HG03045 (cell line): ENCODE measurements around the gene CLOCK.
"Not testable (repeated sequence)": the region's sequence is repeated elsewhere in the genome, so short reads cannot be mapped to it uniquely, and the experiment has no call there.

Experiments used
- ATAC-seq: cut with Tn5 transposase; IDR thresholded peaks from one replicate; pipeline ENCODE4 v1.9.1; 2021; ENCODE audit warnings: mild to moderate bottlenecking, moderate library complexity; ENCODE audit not compliant: unreplicated experiment

The CLOCK gene, protein sequence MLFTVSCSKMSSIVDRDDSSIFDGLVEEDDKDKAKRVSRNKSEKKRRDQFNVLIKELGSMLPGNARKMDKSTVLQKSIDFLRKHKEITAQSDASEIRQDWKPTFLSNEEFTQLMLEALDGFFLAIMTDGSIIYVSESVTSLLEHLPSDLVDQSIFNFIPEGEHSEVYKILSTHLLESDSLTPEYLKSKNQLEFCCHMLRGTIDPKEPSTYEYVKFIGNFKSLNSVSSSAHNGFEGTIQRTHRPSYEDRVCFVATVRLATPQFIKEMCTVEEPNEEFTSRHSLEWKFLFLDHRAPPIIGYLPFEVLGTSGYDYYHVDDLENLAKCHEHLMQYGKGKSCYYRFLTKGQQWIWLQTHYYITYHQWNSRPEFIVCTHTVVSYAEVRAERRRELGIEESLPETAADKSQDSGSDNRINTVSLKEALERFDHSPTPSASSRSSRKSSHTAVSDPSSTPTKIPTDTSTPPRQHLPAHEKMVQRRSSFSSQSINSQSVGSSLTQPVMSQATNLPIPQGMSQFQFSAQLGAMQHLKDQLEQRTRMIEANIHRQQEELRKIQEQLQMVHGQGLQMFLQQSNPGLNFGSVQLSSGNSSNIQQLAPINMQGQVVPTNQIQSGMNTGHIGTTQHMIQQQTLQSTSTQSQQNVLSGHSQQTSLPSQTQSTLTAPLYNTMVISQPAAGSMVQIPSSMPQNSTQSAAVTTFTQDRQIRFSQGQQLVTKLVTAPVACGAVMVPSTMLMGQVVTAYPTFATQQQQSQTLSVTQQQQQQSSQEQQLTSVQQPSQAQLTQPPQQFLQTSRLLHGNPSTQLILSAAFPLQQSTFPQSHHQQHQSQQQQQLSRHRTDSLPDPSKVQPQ

DNA sequence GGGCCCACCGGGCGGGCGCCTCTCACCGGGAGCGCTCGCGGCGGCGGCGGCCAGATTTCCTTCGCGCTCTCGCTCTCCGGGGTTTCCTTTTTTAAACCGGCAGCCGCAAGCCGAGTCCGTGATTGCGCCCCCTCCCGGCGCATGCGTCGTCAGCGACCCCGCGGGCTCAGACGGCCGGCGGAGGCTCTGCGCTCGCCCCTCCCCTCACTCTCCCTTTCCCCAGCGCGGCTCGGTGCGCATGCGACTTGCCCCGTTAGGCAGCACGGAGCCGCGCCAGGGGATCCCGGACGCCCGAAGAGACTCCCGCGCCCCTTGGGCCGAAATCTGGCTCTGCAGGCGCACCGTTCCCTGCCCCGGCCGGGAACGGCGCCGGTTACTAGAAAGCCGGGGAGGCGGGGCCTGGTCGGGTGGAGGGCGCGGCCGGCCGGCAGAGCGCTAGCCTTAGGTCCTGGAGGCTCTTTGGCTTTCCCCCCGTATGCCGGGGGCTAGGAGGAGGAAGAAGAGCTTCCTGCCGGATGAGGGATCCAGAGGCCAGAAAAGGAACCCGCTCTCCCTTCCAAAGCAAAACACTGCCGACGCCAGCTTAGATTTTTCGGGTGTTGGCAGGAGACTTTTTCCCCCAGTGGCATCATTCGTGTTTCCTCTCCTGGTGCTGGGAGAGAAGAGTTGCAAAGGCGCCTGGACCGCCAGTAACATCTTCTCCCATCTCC is at the start of gene CLOCK:
CLOCK (minus strand) TSS at position 154 of the 710 bp plus-strand sequence. CDS start 64,124 bp downstream, outside the sequence.
- peak; percentile 78 for ATAC-seq

DNA sequence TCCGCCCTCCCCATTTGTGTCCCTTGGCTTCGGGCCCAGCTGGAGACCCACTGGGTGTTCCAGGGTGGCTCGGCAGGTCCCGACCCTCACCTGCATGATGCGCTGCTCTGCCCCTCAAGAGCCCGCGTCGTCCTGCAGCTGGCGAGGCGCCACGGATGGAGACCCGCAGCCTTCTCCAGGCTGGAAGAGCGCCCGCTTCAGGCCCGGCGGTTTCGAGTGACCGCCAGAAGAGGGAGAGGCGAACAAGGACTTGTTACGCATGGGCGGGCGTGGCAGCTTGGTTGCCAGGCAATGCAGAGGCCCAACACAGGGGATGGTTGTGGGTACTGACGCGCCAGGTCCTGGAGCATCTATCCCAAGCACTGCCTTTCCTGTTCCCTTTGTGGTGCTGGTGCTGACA is 45.3 kb upstream of the CLOCK start, which contains the start of gene PDCL2:
PDCL2 (minus strand) TSS at position 232 of the 400 bp plus-strand sequence; CDS start at position 96, 136 bp downstream.
- ATAC-seq = no peak

DNA sequence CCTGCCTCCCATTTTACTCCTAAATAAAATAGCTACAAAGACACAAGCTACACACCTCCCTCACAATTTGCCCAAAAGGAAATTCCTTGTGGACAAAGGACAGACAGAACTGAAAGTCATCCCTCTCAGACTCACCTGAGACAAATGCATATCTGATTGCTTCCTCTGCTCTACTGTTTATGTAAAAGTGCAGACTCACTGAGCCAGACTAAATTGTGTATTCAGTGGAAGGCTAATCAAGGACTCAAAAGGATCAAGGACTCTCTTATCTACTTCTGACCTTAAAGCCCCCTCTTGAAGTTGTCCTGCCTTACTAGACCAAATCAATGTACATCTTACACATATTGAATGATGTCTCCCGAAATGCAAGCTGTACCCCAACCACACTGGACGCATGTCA is 41.5 kb upstream of the CLOCK start:
- no peak for ATAC-seq

DNA sequence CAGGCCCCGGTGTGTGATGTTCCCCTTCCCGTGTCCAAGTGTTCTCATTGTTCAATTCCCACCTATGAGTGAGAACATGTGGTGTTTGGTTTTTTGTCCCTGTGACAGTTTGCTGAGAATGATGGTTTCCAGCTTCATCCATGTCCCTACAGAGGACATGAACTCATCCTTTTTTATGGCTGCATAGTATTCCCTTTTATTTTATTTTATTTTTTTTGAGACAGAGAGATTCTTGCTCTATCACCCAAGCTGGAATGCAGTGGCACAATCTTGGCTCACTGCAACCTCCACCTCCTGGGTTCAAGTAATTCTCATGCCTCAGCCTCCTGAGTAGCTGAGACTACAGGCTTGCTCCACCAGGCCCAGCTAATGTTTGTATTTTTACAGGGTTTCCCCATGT is 36.1 kb upstream of the CLOCK start:
- not testable (repeated sequence) for ATAC-seq

DNA sequence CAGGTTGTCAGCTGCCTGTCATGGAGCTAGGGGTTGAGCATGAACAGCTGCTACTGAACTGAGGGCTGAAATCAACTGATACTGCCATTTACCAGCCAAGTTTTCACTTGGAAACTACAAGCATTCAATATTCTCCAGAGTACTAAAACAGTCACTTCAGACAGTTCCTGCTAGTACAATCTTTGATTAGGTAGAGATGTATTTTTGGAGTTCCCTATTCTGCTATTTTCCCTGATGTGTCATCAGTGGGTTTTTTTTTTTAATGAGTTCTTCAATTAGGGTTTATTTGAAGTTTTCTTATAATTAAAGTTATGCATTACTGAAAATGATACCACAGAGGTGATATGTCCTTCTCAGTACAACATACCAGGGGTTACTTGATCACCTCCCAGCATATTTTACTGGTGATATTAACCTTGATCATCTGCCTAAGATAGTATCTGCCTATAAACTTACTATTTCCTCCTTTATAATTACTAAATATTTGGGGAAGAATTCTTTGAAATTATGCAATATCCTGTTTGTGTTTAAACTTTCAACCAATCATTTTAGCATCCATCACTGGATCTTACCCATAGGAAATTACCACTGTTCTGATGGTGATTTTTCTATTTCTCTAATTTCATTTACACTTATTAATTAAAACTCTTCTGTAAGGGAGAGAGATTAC is 31.8 kb upstream of the CLOCK start:
- no peak for ATAC-seq

DNA sequence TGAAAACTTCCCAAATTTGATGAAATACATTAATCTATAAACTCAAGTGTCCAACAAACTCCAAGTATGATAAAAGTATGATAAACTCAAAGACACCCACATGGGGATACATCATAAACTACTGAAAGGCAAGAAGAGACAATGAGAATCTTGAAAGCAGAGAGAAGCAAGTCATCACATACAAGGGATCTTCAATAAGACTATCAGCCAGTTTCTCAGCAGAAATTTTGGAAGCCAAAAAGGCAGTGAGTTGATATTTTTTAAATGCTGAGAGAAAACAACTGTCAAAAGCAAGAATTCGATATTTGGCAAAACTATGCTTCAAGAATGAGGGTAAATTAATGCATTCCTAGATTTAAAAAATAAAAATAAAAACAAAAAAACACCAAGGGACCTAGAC is 28.8 kb upstream of the CLOCK start:
- no peak for ATAC-seq

DNA sequence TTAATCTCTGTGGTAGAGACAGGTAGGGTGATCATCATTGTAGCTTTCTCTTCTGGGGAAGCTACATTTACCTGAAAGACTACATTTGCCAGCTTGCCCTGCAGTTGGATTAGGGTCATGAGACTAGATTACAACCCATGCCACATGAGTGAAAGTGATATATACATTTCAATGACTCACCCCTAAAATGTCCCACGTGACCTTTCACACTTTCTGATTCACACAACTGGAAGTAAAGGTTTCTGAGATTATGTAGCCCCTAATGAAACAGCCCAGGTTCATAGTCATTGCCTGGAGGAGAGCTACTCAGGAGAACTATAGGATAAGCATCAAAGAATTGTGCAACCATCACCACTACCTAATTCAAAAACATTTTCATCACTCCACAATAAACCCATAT is 27.5 kb upstream of the CLOCK start:
- ATAC-seq = no peak

DNA sequence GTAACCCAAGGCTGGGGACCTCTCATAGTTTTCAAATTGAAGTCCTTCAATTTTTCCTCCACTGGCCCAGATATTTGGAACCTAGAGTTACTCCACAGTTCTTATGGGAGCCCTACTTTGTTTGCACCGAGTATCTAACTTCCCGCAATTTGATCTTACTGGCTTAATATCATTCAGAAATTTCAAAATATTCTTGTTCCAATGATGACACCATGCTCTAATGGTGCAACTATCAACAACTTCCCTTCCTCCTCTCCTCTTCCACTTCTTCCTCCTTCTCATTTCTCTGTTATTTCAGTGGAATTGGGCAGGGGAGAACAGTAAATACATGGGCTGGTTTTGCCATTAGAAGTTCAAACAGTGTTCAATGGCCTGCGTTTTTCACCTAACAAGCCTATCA is 25.1 kb upstream of the CLOCK start:
- ATAC-seq = no peak

DNA sequence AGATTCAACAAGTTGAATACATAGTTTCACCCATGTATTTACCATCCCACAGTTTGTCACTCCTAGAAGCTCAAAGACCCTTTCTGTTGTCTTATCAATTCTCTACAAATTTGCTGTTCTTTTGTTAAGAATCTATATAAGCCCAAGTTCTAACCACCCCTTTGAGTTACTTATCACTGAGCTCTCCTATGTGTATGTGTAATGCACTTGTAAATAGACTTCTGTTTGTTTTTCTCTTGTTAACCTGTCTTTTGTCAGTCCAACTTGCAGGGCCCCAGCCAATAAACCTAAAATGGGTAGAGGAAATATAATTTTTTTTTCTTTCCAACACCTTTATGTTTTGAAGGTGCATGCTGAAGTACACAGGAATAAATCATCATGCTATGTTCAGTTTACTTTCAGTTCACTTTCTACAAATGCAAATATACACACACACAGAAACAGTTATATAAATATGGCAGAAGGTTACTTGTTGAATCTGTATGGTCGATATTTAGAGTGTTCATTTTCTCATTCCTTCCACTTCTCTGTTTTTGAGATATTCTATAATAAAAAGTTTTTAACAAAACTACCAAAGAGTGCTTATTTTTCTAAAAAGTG is 22.3 kb upstream of the CLOCK start:
- ATAC-seq = no peak

DNA sequence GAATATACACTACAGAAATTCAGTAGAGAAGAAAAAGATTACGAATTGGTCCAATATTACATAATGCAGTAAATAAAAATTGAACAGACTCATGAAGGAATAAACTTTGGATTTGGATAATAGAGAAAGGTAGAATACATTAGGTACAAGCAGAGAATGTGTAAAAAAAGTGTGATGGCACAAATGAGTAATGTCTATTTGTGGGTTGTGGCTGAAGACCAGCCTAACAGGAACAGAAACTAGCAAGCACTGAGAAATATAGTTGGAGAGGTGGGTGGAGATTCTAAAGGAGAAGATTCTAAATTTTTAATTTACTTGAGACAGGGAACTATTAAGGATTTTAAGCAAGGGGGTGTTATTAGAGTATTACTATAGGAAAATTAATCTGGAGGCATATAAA is 15.2 kb upstream of the CLOCK start:
- ATAC-seq = peak; percentile 98

DNA sequence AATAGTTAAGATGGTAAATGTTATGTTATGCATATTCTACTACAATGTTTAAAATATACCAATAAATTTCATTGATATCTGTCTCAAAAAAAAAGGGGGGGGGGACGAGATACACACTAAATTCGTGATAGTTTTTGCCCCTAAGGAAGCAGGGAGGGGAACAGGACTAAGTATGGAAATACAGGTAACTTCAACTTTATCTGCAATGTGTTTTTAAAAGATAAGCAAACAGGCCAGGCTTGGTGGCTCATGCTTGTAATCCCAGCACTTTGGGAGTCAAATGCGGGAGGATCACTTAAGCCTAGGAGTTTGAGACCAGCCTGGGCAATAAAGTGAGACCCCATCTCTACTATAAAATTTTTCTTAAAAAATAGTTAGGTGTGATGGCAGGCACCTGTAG is 13.4 kb upstream of the CLOCK start:
- no peak for ATAC-seq

DNA sequence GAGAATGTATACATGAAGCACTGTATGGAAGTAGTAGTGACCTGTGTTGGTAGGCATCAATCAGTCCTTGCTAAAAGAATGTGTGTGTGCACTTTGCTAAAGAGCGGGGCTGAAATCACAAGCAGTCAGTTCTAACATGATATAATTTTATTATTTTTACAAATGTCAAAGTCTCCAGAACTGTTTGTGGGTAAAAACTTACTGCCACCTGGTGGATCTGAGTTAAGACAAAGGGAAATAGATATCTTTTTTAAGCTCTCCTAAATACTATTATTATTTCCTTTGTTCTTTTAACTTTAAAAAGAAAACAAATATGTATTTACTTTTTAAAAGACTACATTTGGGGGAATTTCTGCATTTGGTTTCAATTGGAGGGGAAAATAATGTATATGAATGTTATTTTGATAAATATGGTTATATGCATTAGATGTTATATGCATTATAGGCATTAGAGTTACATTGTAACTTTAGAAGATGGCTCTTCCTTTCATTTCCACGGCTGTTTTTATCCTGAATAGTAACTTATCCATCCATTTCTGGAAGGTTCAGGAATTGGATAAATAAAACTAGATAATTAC is 7.8 kb upstream of the CLOCK start:
- ATAC-seq = no peak

DNA sequence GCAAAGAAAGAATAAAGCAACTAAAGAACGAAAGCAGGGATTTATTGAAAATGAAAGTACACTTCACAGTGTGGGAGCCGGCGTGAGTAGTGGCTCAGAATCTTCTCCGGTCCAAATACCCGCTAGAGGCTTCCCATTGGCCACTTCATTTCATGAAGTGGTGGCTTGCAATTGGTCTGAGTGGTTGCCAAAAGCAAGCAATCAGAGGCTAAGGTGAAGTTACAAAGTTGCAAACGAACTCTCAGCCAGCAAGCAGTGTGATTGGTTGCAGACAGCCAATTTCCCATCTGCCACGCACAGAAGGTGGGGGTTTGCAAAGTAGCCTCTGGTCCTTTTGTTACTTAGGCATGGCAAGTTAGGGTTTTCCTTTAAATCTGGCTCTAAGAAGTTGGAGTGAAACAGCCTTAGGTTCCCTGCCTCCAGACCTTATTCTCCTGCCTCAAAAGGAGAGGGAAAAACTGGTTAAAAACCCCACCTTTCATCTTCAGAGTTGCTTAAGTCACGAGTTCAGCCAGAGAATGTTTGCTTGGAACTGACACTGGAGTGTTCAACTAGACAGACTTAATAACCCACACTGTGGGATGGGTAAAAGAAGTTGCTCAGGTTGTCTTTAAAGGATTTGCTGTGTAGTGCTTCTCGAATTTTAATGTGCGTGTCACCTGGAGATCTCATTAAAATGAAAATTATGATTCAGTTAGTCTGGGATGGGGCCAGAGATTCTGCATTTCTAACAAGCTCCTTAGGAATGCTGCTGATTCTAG is 6.9 kb upstream of the CLOCK start:
- ATAC-seq = no peak

DNA sequence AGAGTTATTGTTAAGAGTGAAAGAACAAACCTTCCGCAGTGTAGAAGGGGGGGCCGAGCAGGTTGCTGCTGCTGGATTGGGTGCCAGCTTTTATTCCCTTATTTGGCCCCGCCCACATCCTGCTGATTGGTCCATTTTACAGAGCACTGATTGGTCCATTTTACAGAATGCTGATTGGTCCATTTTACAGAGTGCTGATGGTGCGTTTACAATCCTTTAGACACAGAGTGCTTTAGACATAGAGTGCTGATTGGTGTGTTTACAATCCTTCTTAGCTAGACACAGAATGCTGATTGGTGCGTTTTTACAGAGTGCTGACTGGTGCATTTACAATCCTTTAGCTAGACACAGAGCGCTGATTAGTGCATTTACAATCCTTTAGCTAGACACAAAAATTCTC is 5.3 kb upstream of the CLOCK start:
- not testable (repeated sequence) for ATAC-seq

DNA sequence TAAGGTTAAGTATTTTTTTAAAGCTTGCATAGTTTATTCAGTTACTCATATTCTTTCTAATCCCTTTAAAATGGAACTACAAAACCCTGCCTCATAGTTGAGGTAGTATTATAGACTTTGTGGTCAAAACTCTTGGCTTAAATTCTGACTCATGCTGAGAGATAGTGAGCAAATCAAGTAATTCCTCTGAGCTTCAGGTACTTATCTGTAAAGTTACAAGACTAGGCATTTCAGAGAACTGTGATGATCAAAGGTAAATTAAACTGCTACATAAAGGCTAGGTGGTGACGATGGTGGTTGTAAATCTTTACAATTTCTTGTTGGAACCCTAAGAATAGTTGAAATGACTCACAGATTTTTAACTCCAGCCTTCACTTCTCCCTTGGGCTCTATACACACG is 3.2 kb upstream of the CLOCK start:
- ATAC-seq = no peak

DNA sequence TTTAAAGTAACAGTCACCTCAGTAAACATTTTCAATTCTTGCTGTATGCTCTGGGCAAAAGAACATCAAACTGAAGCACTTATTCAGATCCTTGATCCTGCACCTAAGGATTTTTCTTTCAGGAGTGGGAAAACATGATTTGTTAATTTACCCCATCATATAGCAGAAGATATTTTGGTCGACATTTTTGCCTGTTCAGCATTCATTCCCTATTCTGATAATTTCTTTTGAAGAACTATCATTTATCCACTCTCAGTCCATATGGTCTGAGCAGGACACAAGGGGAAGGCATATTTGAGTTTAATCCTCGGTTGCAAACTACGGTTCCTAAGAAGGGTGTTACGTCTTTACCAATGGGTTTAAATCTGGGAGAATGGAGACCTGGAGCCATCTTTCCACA is 1.2 kb upstream of the CLOCK start:
- ATAC-seq = no peak

DNA sequence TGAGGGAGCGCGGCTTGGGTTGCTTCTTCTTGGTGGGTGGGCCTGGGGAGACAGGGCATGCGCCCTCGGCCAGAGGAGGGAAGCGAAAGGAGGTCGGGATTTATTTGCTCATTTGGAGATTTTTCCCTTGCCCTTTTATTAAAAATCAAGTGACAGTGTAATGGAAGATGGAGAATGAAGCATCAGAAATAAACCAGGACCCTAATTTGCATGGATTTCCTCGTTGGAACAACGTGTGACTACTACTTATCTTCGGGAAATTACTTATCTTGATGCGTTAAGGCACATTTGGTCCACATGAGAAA is 709 bp upstream of the CLOCK start:
- ATAC-seq = no peak

DNA sequence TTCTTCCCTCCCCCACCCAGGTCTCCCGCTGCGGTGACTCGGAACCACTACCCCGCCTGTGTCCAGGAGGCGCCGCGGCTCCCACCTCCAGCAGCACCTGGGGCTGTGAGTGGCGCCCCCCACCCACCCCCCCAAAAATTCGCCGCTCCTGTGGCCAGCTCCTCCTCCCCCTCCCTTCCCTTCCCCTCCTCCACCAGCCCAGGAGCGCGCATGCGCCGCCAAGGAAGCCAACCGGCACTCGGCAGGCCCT is 278 bp downstream of the CLOCK start:
- ATAC-seq = peak; percentile 54

DNA sequence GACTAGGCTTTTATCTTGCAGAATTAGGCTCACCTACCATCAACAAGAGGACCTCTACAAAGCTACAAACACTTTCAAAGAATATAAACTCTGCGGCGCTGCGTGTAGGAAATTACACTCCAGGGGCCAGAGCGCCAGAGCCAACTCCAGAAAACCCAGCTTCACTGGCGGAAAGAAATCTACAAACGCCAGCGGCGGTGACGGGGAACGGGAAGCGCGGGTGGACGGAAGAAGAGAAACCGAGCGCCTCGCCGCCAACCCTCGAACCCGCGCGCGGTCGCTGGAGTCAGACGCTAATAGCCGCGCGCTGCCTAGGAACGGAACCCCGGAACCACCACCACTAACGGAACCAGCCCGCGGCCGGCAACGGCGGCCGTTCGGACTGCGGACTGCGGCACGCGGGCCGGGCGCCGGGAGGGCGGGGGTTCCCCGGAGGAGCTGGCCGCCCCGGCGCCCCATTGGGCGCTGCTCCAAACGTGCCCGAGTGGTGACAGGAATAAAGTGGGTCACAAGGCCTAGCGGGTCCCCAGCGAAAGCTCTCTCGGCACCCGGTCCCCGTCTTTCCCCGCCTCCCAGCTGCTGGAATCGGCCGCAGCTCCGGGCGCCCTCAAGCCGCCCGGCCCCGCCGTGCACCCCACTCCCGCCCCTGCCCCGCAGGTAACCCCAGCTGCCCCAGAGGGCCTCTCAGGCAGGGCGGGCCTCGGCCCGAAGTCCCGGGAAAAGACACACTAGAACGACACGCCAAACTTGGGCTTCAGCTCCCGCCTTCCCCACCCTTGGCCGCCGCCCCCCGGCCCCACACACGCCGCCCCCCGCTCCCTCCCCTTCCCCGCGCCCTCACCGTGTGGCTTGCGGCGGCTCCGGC is 836 bp downstream of the CLOCK start:
- ATAC-seq = peak; percentile 54
